NCI-H187 (cell line): ENCODE results near the gene FAM25A.

Experiments used
- DNase-seq, 2 experiments: peaks; one replicate each; lab custom pipeline; 2025; lab: John Stamatoyannopoulos, UW

The FAM25A gene

DNA sequence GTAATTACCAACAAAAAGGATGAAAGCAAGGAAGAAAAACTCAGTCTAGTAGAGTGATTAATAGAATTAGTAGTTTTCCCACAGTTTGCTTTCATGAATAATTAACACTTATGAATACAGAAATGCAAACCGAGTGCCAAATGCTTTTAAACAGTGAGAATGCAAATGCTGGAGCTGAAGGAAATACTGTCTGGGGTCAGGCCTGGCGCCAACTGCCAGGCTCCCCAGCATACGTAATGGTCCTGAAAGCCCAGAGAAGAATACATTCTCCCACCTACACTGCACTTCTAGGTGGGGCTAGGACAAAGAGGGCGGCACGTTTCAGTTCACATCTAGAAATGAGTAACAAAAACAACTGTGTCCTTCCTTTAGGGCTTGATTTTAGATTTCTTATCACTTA lies 44.6 kb downstream of the FAM25A start:
- DNase-seq: no peak

DNA sequence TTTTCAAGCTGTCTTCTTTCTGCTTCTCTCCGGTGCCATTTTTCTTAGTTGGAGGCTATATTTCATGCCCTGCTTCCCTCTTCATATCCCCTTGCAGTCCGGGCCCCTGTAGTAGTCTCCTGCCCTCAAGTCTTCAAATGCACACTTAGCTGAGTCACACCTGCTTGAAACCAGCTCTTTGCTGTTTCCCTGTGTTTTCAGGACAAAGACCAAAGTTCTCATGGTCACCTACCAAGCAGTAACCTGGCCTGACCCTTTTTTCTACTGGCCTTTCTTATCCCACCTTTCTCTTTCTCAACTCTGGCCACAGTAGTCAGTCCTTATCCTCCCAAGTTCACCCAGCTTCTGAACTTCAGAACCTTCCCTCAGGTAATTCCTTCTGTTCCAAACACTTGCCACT lies 46.1 kb downstream of the FAM25A start:
- no peak for DNase-seq

DNA sequence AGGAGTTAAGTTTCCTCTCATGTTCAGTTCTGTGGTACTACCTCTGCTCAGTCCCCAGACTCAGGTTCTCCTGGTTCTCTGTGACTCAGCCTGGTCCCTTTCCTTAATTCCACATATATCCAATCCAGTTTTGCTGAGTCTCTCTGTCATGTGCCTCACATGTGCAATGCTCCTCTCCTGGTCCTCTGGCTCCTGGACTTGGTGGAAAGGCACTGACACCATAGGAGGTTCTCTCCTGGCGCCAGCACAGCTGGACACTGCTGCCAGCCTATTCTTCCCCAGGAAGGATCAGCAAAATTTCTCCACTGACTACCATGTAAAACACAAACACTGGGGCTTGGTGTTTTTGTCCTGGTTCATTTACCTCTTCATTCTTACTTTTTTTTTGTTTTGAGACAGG lies 46.8 kb downstream of the FAM25A start:
- no peak for DNase-seq

DNA sequence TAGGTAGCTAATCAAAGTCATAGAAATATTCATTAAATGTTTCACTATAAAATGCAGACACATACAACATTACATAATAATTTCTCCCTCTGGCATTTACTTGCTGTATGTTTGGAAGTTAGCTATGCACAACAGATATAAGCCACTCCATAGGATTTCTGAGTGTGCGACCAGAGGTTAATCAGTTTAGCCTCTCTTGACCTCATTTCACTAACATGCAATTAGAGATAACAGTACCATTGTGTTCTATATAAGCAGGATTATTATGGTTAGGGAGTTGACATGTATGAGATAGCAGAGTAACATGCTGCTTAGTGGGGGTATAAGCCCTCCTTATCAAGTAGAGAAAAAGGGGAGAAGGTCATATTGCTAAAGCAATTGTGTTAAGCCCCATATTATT lies 48.2 kb downstream of the FAM25A start:
- DNase-seq: no peak

DNA sequence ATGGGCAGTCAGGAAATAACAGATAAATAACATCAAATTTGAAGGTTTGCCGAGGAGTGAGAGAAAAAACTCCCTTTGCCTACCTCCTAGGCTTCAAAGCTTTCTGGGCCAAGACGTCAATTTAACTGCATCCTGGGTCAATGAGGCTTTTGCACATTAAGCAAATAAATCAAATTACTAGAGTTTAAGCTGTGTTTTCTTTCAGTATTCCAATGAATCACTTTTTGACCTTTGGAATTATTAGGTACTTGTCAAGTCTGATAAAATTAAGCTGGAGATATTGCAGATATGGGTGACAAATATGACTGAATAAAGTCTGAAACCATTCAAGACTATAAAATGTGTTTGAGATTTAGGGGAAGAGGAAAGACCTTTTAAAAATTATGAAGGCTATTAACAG lies 52.4 kb downstream of the FAM25A start:
- no peak for DNase-seq
